ENCODE results near the gene POLH.
A peak's percentile ranks its signal among the peaks of the same experiment; 100 is the strongest.

The POLH gene

GRCh38 chr6:43621836-43622180 is 45.8 kb downstream of the POLH start:
- Histone ChIP-seq H3K79me2 (ENCODE audit: control insufficient read depth, insufficient read depth, low read length, unreplicated experiment) (peaks cover 19% of the 10 kb centered on the region), H3K27ac (ENCODE audit: low read depth, low read length) (no peak overlapping the region), H3K4me1 (ENCODE audit: control insufficient read depth, insufficient read depth, low read length, unreplicated experiment) (peaks cover 11% of the 10 kb centered on the region), H2AFZ (ENCODE audit: low read length, unreplicated experiment) (no peak overlapping the region), H3K4me3 (ENCODE audit: low read depth, low read length) (no peak overlapping the region), H3K27me3 (ENCODE audit: insufficient read depth, low read length) (no peaks in the 10 kb centered on the region), H3K36me3 (ENCODE audit: insufficient read depth, low read length) (peaks cover 59% of the 10 kb centered on the region)

- H3K27ac ChIP-seq (ENCODE audit: low read depth, low read length), result no peak overlapping the region
- peaks cover 59% of the 10 kb centered on the region for H3K36me3 ChIP-seq (ENCODE audit: insufficient read depth, low read length)
- H3K27me3 ChIP-seq (ENCODE audit: insufficient read depth, low read length), result no peaks in the 10 kb centered on the region
- no peak overlapping the region for H2AFZ ChIP-seq (ENCODE audit: low read length, unreplicated experiment)
- peaks cover 17% of the 10 kb centered on the region for H3K4me1 ChIP-seq (ENCODE audit: control insufficient read depth, insufficient read depth, low read length, unreplicated experiment)
- H3K4me3 ChIP-seq (ENCODE audit: low read depth, low read length), result no peak overlapping the region
- H3K79me2 ChIP-seq (ENCODE audit: control insufficient read depth, insufficient read depth, low read length, unreplicated experiment), result peaks cover 26% of the 10 kb centered on the region
Observed at GRCh38 chr6:43622541-43622940, 46.6 kb downstream of the POLH start.

DNA sequence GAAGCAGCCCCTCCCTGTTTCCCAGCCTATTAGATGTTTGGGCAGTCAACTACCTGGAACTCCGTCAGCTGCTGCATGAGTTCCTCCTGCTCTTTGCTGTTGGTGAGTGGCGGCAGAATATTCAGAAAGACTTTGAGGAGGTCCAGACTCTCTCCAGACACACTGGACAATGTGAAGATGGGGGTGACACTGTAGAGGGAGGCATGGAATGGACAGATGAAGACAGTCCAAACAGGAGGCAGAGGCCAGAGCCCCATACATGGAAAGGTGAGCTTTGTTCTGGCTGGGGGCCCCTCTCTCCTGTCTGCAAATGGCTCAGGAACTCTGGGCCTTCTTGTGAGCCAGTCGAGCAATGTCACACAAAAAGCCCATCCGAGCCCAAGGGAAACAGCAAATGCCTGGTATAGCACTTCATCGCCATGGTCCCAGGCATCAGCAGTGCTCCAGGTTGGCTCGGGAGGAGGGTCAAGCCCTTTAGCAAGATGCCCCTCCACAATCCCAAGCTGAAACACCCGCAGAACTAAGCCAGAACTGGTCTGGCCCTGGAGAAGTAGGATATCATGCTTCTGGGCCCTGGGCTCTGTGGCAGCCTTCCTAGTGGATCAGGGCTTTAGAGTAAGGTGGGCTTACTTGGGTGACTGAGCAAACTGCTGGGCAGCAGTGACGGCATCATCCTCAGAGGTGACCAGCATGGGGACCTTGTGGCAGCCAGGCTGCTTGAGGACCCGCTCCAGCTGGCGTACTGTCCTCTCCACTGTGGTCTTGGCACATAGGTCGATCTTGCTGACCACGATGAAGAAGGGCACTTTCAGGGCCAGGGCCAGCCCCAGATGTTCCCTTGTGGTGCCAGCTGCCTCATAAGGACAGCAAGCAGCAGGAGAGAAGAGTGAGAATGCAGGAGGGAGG is 48.1 kb downstream of the POLH start:
- Histone ChIP-seq H3K27me3 (ENCODE audit: insufficient read depth, low read length) (no peaks in the 10 kb centered on the region), H2AFZ (ENCODE audit: low read length, unreplicated experiment) (no peak overlapping the region), H3K79me2 (ENCODE audit: control insufficient read depth, insufficient read depth, low read length, unreplicated experiment) (peaks cover 40% of the 10 kb centered on the region), H3K4me1 (ENCODE audit: control insufficient read depth, insufficient read depth, low read length, unreplicated experiment) (peaks cover 21% of the 10 kb centered on the region), H3K36me3 (ENCODE audit: insufficient read depth, low read length) (peaks cover 59% of the 10 kb centered on the region), H3K4me3 (ENCODE audit: low read depth, low read length) (no peak overlapping the region), H3K27ac (ENCODE audit: low read depth, low read length) (no peak overlapping the region)

DNA sequence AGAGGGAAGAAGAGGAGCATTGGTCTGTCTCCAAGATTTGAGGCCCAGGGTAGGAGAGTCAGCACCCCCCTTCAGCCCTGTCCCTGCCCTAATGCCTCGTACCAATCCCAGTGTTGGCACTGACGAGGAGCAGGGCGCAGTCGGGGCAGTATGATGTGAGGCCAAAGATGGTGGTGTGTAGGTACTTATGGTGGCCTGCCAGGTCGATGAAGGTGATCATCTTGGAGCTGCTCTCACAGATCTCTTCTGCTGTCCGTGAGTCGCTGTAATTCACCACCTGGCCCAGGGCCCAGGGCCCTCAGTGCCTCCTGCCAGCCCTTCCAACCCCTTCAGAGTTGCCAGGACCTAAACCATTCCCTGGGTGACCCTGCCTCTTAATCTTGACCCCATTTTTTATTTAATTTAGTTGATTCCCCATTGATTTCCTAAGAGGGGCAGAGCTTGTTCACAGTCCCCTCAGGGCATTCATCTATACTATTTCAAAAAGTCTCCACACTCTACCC is 48.9 kb downstream of the POLH start:
- Histone ChIP-seq H3K79me2 (ENCODE audit: control insufficient read depth, insufficient read depth, low read length, unreplicated experiment) (peaks cover 40% of the 10 kb centered on the region), H3K27ac (ENCODE audit: low read depth, low read length) (no peak overlapping the region), H3K4me1 (ENCODE audit: control insufficient read depth, insufficient read depth, low read length, unreplicated experiment) (peaks cover 21% of the 10 kb centered on the region), H3K36me3 (ENCODE audit: insufficient read depth, low read length) (peaks cover 55% of the 10 kb centered on the region), H3K4me3 (ENCODE audit: low read depth, low read length) (no peak overlapping the region), H3K27me3 (ENCODE audit: insufficient read depth, low read length) (no peaks in the 10 kb centered on the region), H2AFZ (ENCODE audit: low read length, unreplicated experiment) (no peak overlapping the region)

DNA sequence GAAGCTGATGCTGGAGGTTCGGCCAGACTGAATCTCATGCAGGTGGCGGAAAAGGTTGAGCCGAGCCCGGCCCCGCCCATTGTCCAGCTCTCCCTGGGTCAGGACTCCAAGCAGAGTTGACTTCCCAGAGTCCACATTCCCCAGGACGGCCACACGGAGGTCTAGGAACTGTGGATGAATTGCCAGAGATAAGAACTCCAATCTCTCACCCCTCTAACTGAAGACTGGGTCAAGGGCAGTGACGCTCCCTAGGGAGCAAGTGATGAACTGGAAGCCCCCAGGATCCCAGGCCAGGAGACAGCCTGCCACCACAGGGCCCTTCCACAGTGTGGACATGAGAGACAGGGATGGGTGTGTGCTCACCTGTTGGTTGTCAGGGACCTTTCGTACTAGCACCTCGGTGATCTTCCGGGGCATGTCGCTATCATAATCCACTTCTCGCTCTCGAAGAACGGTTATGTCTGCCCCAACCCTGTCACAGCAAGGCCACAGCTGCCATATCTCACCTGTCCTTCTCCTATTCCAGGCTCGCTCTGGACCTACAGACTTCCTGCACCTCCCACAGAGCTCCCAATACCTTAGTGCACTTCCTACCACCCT is 49.5 kb downstream of the POLH start:
- peaks cover 40% of the 10 kb centered on the region for H3K79me2 ChIP-seq (ENCODE audit: control insufficient read depth, insufficient read depth, low read length, unreplicated experiment)
- H3K36me3 ChIP-seq (ENCODE audit: insufficient read depth, low read length), result peaks cover 50% of the 10 kb centered on the region
- 0 out of 2 replicates have a peak overlapping the region, but pooled peaks have one; percentile 99 for H3K4me3 ChIP-seq (ENCODE audit: low read depth, low read length)
- H2AFZ ChIP-seq (ENCODE audit: low read length, unreplicated experiment), result no peak overlapping the region
- H3K4me1 ChIP-seq (ENCODE audit: control insufficient read depth, insufficient read depth, low read length, unreplicated experiment), result peaks cover 25% of the 10 kb centered on the region
- H3K27me3 ChIP-seq (ENCODE audit: insufficient read depth, low read length), result no peaks in the 10 kb centered on the region
- H3K27ac ChIP-seq (ENCODE audit: low read depth, low read length), result peak overlapping the region; percentile 93; the same call in 1 of the 2 replicates

- peaks cover 36% of the 10 kb centered on the region for H3K36me3 ChIP-seq (ENCODE audit: insufficient read depth, low read length)
- no peaks in the 10 kb centered on the region for H3K27me3 ChIP-seq (ENCODE audit: insufficient read depth, low read length)
- H3K4me1 ChIP-seq (ENCODE audit: control insufficient read depth, insufficient read depth, low read length, unreplicated experiment), result peaks cover 31% of the 10 kb centered on the region
- peak overlapping the region; percentile 99 for H3K4me3 ChIP-seq (ENCODE audit: low read depth, low read length)
- no peak overlapping the region for H2AFZ ChIP-seq (ENCODE audit: low read length, unreplicated experiment)
- peak overlapping the region; percentile 93 for H3K27ac ChIP-seq (ENCODE audit: low read depth, low read length)
- peaks cover 40% of the 10 kb centered on the region for H3K79me2 ChIP-seq (ENCODE audit: control insufficient read depth, insufficient read depth, low read length, unreplicated experiment)
Observed at GRCh38 chr6:43627008-43627825, 51.2 kb downstream of the POLH start.

DNA sequence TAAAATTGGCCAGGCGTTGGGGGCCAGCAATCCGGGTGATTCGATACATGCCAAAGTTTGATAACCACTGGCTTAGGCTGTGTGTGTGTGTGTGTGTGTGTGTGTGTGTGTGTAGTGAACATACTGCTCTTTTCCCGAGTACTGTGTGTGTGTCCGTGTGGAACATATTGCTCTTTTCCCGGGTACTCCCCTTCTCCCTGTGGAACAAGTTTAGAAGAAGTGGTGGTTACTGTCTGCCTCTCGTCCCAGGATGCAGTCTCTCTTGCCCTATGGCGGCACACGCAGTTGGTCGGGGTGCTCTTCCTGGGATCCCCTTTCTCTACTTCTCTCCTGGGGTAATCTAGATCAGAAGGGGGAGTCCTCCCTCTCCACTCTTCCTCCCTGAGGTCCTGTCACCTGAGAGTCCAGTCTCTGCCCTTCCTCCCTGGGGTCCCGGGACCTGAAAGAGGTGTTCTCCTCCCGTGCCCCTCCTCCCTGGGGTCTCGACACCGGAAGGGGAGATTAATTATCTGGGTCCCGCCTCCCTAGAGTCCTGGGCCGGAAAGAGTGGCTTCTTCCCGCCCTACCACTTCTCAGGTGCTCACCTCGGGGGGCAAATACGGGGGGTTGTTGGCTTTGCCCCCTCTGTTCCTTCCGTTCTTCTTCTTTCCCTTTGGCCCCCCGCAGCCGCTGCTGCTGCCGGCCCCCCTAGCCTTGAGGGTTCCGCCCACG is 52.6 kb downstream of the POLH start:
- peak overlapping the region; percentile 99 for H3K4me3 ChIP-seq (ENCODE audit: low read depth, low read length)
- H3K4me1 ChIP-seq (ENCODE audit: control insufficient read depth, insufficient read depth, low read length, unreplicated experiment), result peaks cover 31% of the 10 kb centered on the region
- H3K36me3 ChIP-seq (ENCODE audit: insufficient read depth, low read length), result peaks cover 24% of the 10 kb centered on the region; the same call in 1 of the 2 replicates
- peaks cover 40% of the 10 kb centered on the region for H3K79me2 ChIP-seq (ENCODE audit: control insufficient read depth, insufficient read depth, low read length, unreplicated experiment)
- H3K27me3 ChIP-seq (ENCODE audit: insufficient read depth, low read length), result no peaks in the 10 kb centered on the region
- H2AFZ ChIP-seq (ENCODE audit: low read length, unreplicated experiment), result no peak overlapping the region
- peak overlapping the region; percentile 90 for H3K27ac ChIP-seq (ENCODE audit: low read depth, low read length)

DNA sequence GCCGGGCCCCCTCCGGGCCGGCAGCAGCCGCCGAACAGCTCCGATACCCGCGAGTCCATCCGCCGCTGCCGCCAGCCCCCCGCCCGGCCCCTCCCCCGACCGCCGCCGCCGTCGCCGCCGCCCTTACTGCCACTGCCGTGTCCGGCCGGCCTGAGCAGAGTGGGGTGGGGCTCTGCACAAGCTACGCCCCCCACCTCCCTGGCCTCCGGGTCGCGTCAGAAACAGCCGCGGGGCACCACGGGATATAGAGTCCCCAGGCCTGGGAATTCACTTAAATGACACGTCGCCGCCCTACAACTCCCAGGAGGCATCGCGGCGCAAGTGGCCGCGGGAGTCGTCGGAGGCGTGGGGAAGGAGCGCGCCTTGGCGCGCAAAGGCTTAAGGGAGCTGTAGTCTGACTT is 53.1 kb downstream of the POLH start, which contains the start of gene GTPBP2:
GTPBP2 (minus strand) TSS at position 161 of the 401 bp plus-strand sequence; CDS start at position 59, 102 bp downstream.
- peak within 1 kb of the TSS; percentile 64 for H2AFZ ChIP-seq (ENCODE audit: low read length, unreplicated experiment)
- no peaks in the 10 kb centered on the region for H3K27me3 ChIP-seq (ENCODE audit: insufficient read depth, low read length)
- peaks cover 31% of the 10 kb centered on the region for H3K4me1 ChIP-seq (ENCODE audit: control insufficient read depth, insufficient read depth, low read length, unreplicated experiment)
- peaks cover 18% of the 10 kb centered on the region; the same call in 1 of the 2 replicates for H3K36me3 ChIP-seq (ENCODE audit: insufficient read depth, low read length)
- peak within 1 kb of the TSS; percentile 93 for H3K27ac ChIP-seq (ENCODE audit: low read depth, low read length)
- H3K79me2 ChIP-seq (ENCODE audit: control insufficient read depth, insufficient read depth, low read length, unreplicated experiment), result peaks cover 40% of the 10 kb centered on the region
- peak within 1 kb of the TSS; percentile 99 for H3K4me3 ChIP-seq (ENCODE audit: low read depth, low read length)

DNA sequence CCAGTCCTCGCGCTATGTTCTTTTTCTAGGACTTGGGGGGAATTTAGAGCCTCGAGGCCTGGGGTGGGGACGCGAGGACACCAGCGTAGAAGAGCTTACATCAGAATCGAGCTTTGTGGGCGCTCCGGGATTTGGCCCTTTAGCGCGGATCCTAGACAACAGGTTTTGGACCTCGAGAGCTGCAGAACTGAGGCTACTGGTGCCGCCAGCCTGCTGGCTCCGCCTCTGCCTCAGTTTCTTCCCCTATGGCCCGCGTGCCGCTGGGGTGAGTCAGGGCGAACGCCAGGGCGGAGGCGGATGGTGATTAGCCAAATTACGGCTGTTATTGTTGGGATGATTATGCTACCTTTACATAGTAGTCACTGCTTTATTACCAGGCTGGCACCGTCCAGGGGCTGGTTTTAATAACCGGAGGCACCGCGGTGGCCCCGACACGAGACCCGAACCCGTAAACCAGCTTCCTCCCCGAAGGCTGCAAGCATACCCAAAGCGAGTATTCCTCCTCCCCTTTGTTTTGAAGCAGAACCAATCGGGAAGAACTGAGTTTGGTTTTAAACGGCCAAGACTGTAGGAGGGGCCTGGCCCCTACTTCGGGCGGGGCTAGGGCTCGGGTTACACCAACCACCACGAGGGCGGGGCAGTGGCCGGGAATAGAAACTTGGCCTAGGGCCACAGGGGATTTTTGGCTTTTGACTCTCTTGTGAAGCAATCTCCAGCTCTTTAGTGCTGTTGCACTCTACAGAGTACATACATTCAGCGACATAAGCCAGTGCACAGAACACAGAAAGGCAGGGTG is 53.7 kb downstream of the POLH start:
- peak overlapping the region; percentile 81 for H3K4me3 ChIP-seq (ENCODE audit: low read depth, low read length)
- H3K27me3 ChIP-seq (ENCODE audit: insufficient read depth, low read length), result no peaks in the 10 kb centered on the region
- peak overlapping the region; percentile 90 for H3K27ac ChIP-seq (ENCODE audit: low read depth, low read length)
- H3K4me1 ChIP-seq (ENCODE audit: control insufficient read depth, insufficient read depth, low read length, unreplicated experiment), result peaks cover 31% of the 10 kb centered on the region
- peaks cover 40% of the 10 kb centered on the region for H3K79me2 ChIP-seq (ENCODE audit: control insufficient read depth, insufficient read depth, low read length, unreplicated experiment)
- peak overlapping the region; percentile 64 for H2AFZ ChIP-seq (ENCODE audit: low read length, unreplicated experiment)
- H3K36me3 ChIP-seq (ENCODE audit: insufficient read depth, low read length), result peaks cover 14% of the 10 kb centered on the region; the same call in 1 of the 2 replicates
